ENCODE results near the gene METRNL.

The METRNL gene

GRCh38 chr17:83094291-83094690 lies 14.9 kb downstream of the METRNL start:
- DNase-seq: no peak

GRCh38 chr17:83095016-83095415 lies 15.6 kb downstream of the METRNL start:
- DNase-seq: no peak

GRCh38 chr17:83096401-83097224 lies 17.2 kb downstream of the METRNL start:
- no peak for DNase-seq

GRCh38 chr17:83097831-83098230 lies 18.4 kb downstream of the METRNL start:
- no peak for DNase-seq

GRCh38 chr17:83098241-83099085 lies 19.1 kb downstream of the METRNL start:
- DNase-seq: no peak

- DNase-seq: no peak
Observed at GRCh38 chr17:83099086-83099555, 19.7 kb downstream of the METRNL start.

GRCh38 chr17:83099570-83100181 lies 20.3 kb downstream of the METRNL start:
- peak; percentile 31 for DNase-seq

GRCh38 chr17:83100220-83100852 lies 20.9 kb downstream of the METRNL start:
- no peak for DNase-seq

GRCh38 chr17:83100853-83101391 lies 21.5 kb downstream of the METRNL start:
- no peak for DNase-seq

GRCh38 chr17:83101805-83102480 lies 22.5 kb downstream of the METRNL start:
- DNase-seq: no peak

- no peak for DNase-seq
Observed at GRCh38 chr17:83103200-83103942, 24.0 kb downstream of the METRNL start.

GRCh38 chr17:83103943-83104311 lies 24.5 kb downstream of the METRNL start:
- no peak for DNase-seq

GRCh38 chr17:83104577-83105505 lies 25.4 kb downstream of the METRNL start:
- no peak for DNase-seq

GRCh38 chr17:83105512-83105911 lies 26.1 kb downstream of the METRNL start:
- no peak for DNase-seq

- DNase-seq: no peak
Observed at GRCh38 chr17:83106056-83106588, 26.7 kb downstream of the METRNL start.

- DNase-seq: no peak
Observed at GRCh38 chr17:83106913-83107655, 27.7 kb downstream of the METRNL start.

- no peak for DNase-seq
Observed at GRCh38 chr17:83107656-83108048, 28.2 kb downstream of the METRNL start.

GRCh38 chr17:83108709-83109108 lies 29.3 kb downstream of the METRNL start:
- no peak for DNase-seq

- DNase-seq: no peak
Observed at GRCh38 chr17:83109386-83109785, 30.0 kb downstream of the METRNL start.

Data from activated gamma-delta T cell treated with Interleukin-2 at 50 U/mL for 16 hours (primary cell).